Measurements from ENCODE around the gene GXYLT2. TPM values are rescaled to one million over a fixed set of nuclear protein-coding genes. Genes with fewer than 3 reads are reported as not detected.
A peak's percentile ranks its signal among the peaks of the same experiment; 100 is the strongest.

The GXYLT2 gene
- total RNA-seq, 8 experiments from 2014 or later = 0.14 to 24.7 (median 2.6) TPM

DNA sequence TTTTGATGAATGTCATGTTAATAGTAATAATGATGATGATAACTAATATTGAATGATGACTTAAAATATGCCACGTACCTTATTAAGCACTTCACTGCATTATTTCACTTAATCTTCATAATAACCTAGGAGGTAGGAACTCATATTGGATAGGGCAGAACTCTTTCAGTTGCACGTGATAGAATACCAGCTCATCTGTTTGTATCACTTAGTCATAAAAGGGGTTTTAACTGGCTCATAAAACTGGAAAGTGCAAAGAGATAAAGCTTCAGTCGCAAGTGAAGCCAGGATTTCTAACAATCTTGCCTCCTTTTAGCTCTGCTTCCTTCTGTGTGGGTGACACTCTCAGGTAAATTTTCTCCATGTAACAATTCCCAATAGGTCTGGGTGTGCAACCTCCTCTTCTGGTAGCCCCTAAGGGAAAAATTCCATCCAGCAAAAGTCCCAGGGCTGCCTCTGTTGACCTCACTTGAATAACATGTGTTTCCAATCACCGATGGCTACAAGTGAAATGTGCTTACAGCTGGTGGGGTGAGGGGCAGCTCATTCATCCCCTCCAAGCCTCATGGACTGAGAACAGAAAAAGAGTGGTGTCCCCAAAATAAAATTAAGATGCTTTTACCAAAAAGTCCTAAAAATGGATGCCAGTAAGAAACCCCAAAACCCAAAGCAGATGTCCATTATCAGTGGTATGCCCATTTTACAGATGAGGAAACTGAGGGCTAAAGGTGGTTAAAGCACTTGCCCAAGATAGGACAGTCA lies 9.3 kb downstream of the GXYLT2 start:
- H3K4me3 ChIP-seq = no peak overlapping the region
- 20 to 86% (median 78%) methylated on average over 1 to 4 of the region's 4 CpGs; no CpG with 5 or more reads in 1 of the 10 experiments for whole genome bisulfite sequencing, 10 experiments
- in situ Hi-C loops (cut with MboI; ENCODE audit: low pct_unique_long_range_greater_than_20kb in 2 of 9, low sequenced_read_pairs in 9 of 9, unreplicated experiment in 9 of 9) = no loop called here
- H3K4me1 ChIP-seq (replicated peaks in 1 of 2) = no peaks in the 10 kb centered on the region
- no peak overlapping the region for H3K27ac ChIP-seq
- ATAC-seq (replicated peaks in 6 of 8) = peak in 2 of 8 experiments; percentile 28 to 50

DNA sequence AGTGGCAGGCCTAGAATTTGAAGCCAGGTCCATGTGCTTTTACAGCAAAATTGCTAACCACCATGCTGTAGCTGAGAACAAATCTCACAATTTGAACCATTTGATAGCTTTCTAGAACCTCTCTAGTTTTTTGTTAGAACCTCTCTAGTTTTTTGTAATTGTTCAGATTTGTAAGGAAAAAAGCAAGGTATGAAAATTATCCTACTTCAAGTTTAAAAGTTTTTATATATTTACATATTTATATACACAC lies 9.8 kb downstream of the GXYLT2 start:
- Histone ChIP-seq H3K27ac (no peak overlapping the region), H3K4me1 (replicated peaks in 1 of 2) (no peaks in the 10 kb centered on the region), H3K4me3 (no peak overlapping the region)
- ATAC-seq (replicated peaks in 6 of 8) = no peak
- in situ Hi-C loops (cut with MboI; ENCODE audit: low pct_unique_long_range_greater_than_20kb in 2 of 9, low sequenced_read_pairs in 9 of 9, unreplicated experiment in 9 of 9) = no loop called here

DNA sequence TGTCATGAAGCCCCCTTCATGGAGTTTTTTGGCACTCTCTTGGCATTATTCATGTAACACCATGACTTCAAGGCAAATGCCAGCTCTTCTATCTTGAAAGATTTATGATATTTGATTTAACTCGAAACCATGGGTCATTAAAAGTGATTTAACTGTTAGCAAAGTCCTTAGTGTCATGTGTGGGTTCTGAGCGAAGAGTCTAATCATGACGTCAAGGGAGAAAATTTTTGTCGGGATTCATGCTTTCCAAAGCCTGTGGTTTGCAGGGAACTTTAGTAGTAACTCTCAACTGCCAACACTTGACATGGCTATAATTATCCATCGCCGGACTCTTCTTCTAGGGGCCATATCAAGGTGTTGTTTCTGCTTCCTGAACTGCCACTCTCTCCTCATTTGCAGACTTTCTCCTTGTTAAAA lies 11.5 kb downstream of the GXYLT2 start:
- H3K4me3 ChIP-seq = no peak overlapping the region
- in situ Hi-C loops (cut with MboI; ENCODE audit: low pct_unique_long_range_greater_than_20kb in 2 of 9, low sequenced_read_pairs in 9 of 9, unreplicated experiment in 9 of 9) = no loop called here
- ATAC-seq (replicated peaks in 6 of 8) = no peak
- H3K27ac ChIP-seq = no peak overlapping the region
- H3K4me1 ChIP-seq (replicated peaks in 1 of 2) = no peaks in the 10 kb centered on the region
- WGBS, 10 experiments = 47 to 100% (median 73%) methylated on average over 2 to 5 of the region's 6 CpGs

DNA sequence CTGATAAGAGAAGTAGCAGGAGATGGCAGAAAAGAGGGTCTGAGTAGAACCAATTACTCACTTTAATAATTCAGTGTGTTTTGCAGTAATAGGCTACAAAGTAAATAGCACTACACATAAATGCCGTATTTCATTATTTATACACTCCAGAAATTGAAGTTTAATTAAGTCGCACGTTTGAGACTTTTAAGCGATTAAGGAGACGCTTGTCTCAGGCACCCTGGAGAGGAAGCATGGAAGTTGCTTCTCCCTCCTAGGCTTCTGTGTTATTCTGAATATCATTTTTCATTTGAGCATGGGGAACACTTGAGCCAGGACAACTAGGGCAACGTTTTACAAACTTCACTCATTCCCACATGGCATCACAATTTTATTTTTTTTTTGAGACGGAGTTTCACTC lies 12.2 kb downstream of the GXYLT2 start:
- H3K4me3 ChIP-seq = no peak overlapping the region
- H3K27ac ChIP-seq = no peak overlapping the region
- WGBS, 10 experiments = 75 to 90% (median 84%) methylated on average over 1 to 7 of the region's 7 CpGs; no CpG with 5 or more reads in 1 of the 10 experiments
- in situ Hi-C loops (cut with MboI; ENCODE audit: low pct_unique_long_range_greater_than_20kb in 2 of 9, low sequenced_read_pairs in 9 of 9, unreplicated experiment in 9 of 9) = no loop called here
- H3K4me1 ChIP-seq (replicated peaks in 1 of 2) = no peaks in the 10 kb centered on the region
- no peak for ATAC-seq (replicated peaks in 6 of 8)

DNA sequence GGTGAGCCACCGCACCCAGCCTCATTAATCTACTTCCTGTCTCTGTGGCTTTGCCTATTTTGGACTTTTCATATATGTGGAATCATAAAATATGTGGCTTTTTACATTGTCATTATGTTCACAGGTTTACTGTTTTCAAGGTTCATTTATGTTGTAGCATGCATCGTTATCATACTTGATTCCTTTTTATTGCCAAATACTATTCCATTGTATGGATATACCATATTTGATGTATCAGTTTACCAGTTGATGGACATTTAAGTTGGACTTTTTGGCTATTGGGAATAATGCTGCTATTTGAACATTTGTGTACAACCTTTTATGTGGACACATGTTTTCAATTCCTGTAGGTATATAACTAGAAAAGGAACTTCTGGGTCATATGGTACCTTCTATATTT lies 14.0 kb downstream of the GXYLT2 start:
- Histone ChIP-seq H3K27ac (no peak overlapping the region), H3K4me3 (no peak overlapping the region), H3K4me1 (replicated peaks in 1 of 2) (no peaks in the 10 kb centered on the region)
- WGBS, 10 experiments = 100% methylated on average over 1 to 2 of the region's 2 CpGs; no CpG with 5 or more reads in 3 of the 10 experiments
- in situ Hi-C loops (cut with MboI; ENCODE audit: low pct_unique_long_range_greater_than_20kb in 2 of 9, low sequenced_read_pairs in 9 of 9, unreplicated experiment in 9 of 9) = no loop called here
- no peak for ATAC-seq (replicated peaks in 6 of 8)

DNA sequence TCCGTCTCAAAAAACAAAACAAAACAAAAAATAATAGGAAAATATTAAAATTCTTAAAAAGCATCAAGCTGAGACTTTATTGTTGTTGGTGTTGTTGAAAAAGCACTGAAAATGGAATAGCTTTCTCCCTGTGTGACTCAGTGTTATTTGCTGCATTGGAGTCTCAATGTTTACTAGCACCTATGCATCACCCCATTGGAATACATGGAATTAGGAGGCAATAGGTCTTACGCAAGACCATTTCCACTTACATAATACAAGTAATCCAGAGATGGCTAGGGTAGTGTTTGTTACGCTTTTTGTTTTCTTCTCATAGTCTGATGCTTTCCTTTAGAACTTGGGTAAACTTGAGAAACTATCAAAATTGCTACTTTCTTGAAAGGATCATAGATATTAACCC lies 15.2 kb downstream of the GXYLT2 start:
- Histone ChIP-seq H3K4me1 (replicated peaks in 1 of 2) (no peaks in the 10 kb centered on the region), H3K4me3 (no peak overlapping the region), H3K27ac (no peak overlapping the region)
- 55 to 100% (median 85%) methylated on average over 1 to 3 of the region's 3 CpGs; no CpG with 5 or more reads in 3 of the 10 experiments for WGBS, 10 experiments
- peak in 2 of 8 experiments; percentile 50 to 60 for ATAC-seq (replicated peaks in 6 of 8)
- in situ Hi-C loops (cut with MboI; ENCODE audit: low pct_unique_long_range_greater_than_20kb in 2 of 9, low sequenced_read_pairs in 9 of 9, unreplicated experiment in 9 of 9) = no loop called here

DNA sequence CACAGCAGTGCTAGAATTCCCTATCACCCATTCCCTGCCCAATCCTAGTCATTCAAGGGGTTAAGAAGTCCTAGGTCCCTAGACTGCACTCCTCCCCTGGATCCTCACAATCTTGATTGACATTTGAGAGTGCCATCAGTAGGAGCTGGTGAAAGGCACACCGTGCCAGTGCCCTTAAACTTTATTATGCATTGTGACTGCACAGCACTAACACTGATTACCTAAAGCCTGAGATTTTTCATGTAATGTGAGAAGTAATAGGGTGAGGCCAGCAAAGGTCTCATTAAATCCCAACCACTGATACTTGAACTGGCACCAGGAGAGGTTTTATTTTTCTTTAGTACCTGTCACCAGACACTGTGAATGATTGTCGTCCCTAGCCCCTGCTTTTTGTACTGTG lies 16.3 kb downstream of the GXYLT2 start:
- in situ Hi-C loops (cut with MboI; ENCODE audit: low pct_unique_long_range_greater_than_20kb in 2 of 9, low sequenced_read_pairs in 9 of 9, unreplicated experiment in 9 of 9) = no loop called here
- WGBS, 10 experiments = 0 to 100% (median 76%) methylated on average over 1 to 2 of the region's 2 CpGs
- ATAC-seq (replicated peaks in 6 of 8) = no peak
- no peaks in the 10 kb centered on the region for H3K4me1 ChIP-seq (replicated peaks in 1 of 2)
- H3K4me3 ChIP-seq = no peak overlapping the region
- H3K27ac ChIP-seq = no peak overlapping the region

DNA sequence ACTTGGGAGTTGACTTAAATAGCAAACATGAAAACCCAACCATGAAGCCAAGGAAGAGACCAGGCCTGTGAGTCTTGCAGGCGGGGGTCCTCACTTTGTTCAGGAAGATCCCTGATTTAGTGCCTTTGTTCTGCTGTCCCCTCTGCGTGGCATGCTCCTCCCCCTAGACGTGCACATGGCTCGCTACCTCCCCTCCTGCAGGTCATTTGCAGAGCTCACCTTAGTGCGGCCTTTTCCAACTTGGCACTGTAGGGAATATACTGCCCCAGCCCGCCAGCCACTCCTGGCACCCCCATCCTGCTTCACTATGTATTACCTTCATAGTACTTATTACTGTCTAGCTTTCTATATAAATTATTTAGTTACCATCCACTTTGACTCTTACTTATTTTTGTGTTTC lies 18.3 kb downstream of the GXYLT2 start:
- Histone ChIP-seq H3K4me1 (replicated peaks in 1 of 2) (no peaks in the 10 kb centered on the region), H3K4me3 (no peak overlapping the region), H3K27ac (no peak overlapping the region)
- ATAC-seq (replicated peaks in 6 of 8) = no peak
- 42 to 100% (median 73%) methylated on average over 1 to 4 of the region's 6 CpGs; no CpG with 5 or more reads in 3 of the 10 experiments for WGBS, 10 experiments
- in situ Hi-C loops (cut with MboI; ENCODE audit: low pct_unique_long_range_greater_than_20kb in 2 of 9, low sequenced_read_pairs in 9 of 9, unreplicated experiment in 9 of 9) = no loop called here

DNA sequence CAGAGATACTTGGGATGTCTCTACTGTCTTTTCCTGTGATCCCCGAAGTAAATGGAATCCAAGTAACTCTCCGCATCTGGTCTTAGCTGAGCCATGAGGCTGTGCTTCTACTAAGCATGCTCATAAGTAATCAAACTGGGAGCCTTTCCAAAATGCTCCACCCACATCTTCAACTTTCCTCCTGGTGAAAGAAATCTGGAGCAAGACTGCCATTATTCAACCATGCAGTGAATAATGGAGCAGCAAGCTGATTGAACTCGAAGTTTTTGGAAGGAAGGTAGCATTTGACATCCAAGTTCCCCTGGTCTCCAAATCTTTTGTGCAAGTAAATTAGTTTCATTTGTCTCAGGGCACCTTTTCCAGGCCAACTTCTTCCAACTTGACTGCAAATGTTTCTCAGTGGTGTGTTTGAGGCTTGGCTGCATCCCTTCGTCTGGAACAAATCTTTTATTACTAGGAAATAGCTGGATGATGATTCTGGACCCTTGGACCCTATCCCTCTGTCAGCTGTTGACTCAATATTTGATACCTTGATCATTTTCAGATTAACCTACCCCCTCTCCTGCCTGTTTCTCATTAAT lies 19.4 kb downstream of the GXYLT2 start:
- Histone ChIP-seq H3K27ac (no peak overlapping the region), H3K4me3 (no peak overlapping the region), H3K4me1 (replicated peaks in 1 of 2) (no peaks in the 10 kb centered on the region)
- 4 to 90% (median 55%) methylated on average over 2 to 4 of the region's 4 CpGs; no CpG with 5 or more reads in 4 of the 10 experiments for WGBS, 10 experiments
- in situ Hi-C loops (cut with MboI; ENCODE audit: low pct_unique_long_range_greater_than_20kb in 2 of 9, low sequenced_read_pairs in 9 of 9, unreplicated experiment in 9 of 9) = no loop called here
- peak in 3 of 8 experiments; percentile 82 to 92 (median 91) for ATAC-seq (replicated peaks in 6 of 8)

DNA sequence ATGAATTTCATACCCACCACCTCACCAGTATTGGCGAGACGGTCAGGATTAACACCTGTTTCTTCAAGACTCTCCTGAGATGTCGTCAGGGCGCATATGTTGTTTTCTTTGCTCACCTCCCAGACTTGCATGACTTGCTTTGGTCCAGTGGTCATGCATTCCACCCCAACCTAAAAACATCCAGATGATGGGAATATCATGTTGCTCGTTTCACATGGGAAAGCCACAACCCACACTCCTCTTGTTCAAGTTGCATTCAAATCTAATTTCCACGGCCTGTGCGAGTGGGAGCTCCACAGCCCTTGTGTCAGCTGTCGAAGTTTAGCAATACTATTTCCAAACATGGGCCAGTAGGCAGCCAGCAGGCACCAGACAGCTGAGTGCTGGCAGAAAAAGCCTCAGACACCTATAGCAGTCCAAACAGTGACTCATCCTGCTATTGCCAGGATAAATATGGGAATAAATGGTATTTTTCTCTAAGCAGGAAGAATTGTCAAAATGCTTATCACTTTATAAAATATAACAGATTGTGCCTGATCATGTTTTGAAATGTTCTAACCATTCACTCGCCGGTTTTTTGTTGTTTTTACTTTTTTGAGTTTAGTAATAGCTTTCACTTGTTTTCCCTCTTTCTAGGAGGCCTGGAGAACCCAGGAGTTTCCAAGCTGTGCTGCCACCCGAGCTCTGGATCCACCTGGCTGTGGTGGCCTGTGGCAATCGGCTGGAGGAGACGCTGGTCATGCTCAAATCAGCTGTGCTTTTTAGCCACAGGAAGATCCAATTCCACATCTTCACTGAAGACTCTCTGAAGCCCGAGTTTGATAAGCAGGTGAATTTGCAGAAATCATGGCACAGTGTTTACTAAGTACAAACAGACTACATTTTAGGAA lies 20.1 kb downstream of the GXYLT2 start:
- peak in 1 of 8 experiments; percentile 15 for ATAC-seq (replicated peaks in 6 of 8)
- in situ Hi-C loops (cut with MboI; ENCODE audit: low pct_unique_long_range_greater_than_20kb in 2 of 9, low sequenced_read_pairs in 9 of 9, unreplicated experiment in 9 of 9) = no loop called here
- H3K27ac ChIP-seq = no peak overlapping the region
- WGBS, 10 experiments = 0 to 100% (median 63%) methylated on average over 2 to 12 of the region's 14 CpGs; no CpG with 5 or more reads in 1 of the 10 experiments
- H3K4me1 ChIP-seq (replicated peaks in 1 of 2) = no peaks in the 10 kb centered on the region
- no peak overlapping the region for H3K4me3 ChIP-seq

DNA sequence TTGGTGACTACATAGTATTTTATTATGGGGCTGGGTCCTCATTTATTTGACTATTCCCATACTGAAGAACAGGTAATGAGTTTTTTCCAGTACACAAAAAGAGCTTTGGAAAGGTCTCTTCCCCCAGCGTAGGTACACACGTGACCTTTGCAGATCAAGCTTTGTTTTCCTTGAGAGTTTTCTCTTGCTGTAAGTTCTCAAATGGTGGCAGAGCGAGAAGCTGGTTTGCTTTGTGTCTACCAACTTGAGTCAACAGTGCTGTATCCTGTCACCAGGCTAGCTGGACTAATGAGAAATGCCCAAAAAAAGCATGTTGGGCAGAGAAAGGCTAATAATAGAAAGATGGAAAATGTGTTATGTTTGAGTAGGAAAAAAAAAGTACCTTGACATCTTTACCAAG lies 21.7 kb downstream of the GXYLT2 start:
- H3K4me3 ChIP-seq = no peak overlapping the region
- no peak overlapping the region for H3K27ac ChIP-seq
- 71 to 97% (median 92%) methylated on average over 1 to 3 of the region's 3 CpGs; no CpG with 5 or more reads in 1 of the 10 experiments for WGBS, 10 experiments
- no peak for ATAC-seq (replicated peaks in 6 of 8)
- in situ Hi-C loops (cut with MboI; ENCODE audit: low pct_unique_long_range_greater_than_20kb in 2 of 9, low sequenced_read_pairs in 9 of 9, unreplicated experiment in 9 of 9) = no loop called here
- no peaks in the 10 kb centered on the region for H3K4me1 ChIP-seq (replicated peaks in 1 of 2)

DNA sequence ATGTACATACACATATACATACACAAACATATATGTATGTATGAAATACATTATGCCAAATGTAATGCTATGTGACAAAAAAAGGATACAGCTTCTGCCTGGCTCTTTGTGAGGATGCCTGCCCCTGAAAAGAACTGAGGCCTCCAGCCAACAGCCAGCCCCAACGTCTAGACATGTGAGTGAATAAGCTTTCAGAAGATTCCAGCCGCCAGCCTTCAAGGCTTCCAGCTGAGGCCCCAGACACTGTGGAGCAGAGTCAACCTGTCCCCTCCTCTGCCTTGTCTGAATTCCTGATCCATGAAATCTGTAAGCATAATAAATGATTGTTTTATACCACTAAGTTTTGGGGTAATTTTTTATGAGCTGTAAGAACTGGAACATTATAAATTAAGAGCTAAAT lies 24.7 kb downstream of the GXYLT2 start:
- Histone ChIP-seq H3K4me3 (no peak overlapping the region), H3K27ac (no peak overlapping the region), H3K4me1 (replicated peaks in 1 of 2) (no peaks in the 10 kb centered on the region)
- 29 to 60% (median 33%) methylated on average over 1 of the region's 2 CpGs; no CpG with 5 or more reads in 7 of the 10 experiments for WGBS, 10 experiments
- in situ Hi-C loops (cut with MboI; ENCODE audit: low pct_unique_long_range_greater_than_20kb in 2 of 9, low sequenced_read_pairs in 9 of 9, unreplicated experiment in 9 of 9) = no loop called here
- ATAC-seq (replicated peaks in 6 of 8) = no peak

DNA sequence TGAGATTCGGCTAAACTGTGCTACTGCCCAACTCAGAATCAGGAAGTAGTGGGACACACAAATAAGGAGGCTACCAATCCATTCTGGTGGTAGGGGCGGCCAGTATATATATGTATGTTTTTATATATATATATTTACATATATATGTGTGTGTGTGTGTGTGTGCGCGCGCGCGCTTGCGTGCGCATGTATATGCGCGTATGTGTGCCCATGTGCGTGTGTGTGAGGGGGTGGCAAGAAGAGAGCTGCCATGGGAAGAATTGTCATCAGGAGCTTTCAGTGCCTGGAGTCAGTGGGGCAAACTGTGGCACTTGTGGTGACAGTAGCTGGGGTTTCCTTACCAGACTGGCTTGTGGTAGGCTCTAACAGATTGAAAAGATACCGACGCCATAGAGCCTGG lies 26.5 kb downstream of the GXYLT2 start:
- H3K4me3 ChIP-seq = no peak overlapping the region
- no peaks in the 10 kb centered on the region for H3K4me1 ChIP-seq (replicated peaks in 1 of 2)
- 80 to 100% (median 95%) methylated on average over 1 to 11 of the region's 14 CpGs; no CpG with 5 or more reads in 2 of the 10 experiments for WGBS, 10 experiments
- H3K27ac ChIP-seq = no peak overlapping the region
- ATAC-seq (replicated peaks in 6 of 8) = no peak
- in situ Hi-C loops (cut with MboI; ENCODE audit: low pct_unique_long_range_greater_than_20kb in 2 of 9, low sequenced_read_pairs in 9 of 9, unreplicated experiment in 9 of 9) = no loop called here
